NCI-H510A treated with DMSO at 0.1 percent for 48 hours (cell line): ENCODE results near the gene SMIM26.
A peak's percentile ranks its signal among the peaks of the same experiment; 100 is the strongest.

Experiments
- DNase-seq: peaks from one replicate; lab custom pipeline; 2025; lab: John Stamatoyannopoulos, UW

SMIM26 gene

DNA sequence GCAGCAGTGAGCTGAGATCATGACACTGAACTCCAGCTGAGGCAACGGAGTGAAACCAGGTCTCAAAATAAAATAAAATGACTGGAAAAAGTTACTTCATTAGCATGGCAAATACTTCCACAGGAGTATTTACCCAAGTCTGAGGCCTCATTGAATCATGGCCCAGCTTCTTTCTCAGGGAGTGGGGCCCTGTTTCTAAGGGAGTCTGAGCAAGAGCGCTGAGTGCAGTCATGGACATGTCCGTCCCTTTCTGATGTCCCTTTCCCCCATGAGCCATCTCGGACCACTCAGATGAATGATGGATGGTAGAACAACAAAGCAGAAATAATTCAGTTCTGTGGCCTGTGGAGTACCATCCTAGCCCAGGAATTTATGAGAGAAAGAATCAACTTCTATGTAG is 12.8 kb downstream of the SMIM26 start:
- DNase-seq: no peak

DNA sequence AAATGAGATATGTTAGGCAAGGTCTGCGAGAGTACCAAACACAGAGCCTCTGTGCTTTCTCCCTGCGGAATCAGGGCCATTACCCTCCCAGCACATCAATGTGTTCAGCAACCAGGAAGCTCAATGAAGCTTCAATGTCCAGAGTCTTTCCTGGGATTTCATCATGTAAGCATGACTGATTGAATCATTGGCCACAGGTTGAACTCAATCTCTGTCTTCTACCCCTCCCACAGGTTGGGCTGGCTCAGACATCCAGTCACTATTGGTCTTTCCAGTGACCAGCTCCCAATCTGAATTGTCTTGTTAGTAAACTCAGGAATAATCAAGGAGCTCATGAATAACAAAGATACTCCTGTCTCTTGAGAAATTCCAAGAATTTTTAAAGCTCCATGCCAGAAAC is 17.9 kb downstream of the SMIM26 start:
- no peak for DNase-seq

DNA sequence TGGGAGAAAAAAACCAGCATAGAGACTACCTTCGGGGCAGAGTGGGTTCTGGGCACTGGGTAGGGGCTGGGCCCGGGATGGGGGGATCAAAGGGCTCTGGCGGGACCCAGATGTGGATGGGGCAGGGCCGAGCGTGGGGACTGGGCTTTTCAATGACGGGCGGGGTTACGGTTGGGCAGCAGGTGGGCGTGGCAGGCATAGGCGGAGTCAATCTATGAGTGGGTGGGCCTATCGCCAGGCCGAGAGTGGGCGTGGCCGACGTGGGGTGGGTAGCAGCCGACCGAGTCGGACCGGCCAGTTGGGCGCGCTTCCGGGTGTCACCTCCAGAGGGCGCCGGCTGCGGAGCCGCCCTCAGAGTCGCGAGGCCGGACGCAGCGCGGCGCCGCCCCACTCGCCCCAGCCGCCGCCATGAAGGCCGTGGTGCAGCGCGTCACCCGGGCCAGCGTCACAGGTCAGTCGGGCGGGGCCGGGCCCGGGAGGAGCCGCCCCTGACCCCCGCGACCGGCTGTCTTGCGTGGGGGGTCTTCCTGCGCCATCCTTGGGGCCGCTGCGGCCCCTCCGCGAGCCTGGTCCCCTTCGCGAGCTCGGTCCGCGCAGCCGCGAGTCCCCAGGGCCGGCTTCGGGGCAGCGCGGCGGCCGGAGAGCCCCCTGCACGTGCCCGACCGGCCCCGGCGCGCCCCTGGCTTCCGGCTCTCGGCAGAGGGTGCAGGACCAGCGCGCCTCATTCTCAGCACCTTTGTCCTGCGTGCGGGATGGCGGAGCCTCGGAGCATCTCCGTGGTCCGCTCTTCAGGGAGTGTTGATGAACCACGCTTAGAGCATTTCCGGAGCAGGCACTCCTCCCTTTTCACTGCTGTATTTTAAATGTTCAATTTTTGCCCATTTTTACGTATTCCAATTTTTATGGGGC is 20.7 kb downstream of the SMIM26 start, which contains the start of gene DTD1:
Gene DTD1 (plus strand): TSS at position 390 of the 909 bp plus-strand sequence. CDS start 19 bp downstream, at position 409.
- DNase-seq: peak; percentile 88

DNA sequence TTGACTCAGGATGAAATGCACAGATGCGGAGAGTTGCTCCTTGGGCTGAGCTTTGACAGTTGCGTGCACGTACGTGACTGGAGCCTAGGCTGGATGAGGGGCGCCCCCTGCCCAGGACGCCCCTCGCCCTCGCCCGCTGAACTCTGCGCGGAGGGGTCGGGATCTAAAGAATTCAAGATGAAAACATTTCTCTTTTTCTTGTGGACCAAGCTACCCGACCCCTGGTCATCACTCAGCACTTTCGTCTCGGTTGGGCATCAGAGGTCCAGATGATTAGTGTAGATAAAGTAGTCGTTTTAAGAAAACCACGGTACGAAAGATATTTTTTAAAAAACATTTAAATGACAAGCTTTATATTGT is 21.3 kb downstream of the SMIM26 start:
- no peak for DNase-seq

DNA sequence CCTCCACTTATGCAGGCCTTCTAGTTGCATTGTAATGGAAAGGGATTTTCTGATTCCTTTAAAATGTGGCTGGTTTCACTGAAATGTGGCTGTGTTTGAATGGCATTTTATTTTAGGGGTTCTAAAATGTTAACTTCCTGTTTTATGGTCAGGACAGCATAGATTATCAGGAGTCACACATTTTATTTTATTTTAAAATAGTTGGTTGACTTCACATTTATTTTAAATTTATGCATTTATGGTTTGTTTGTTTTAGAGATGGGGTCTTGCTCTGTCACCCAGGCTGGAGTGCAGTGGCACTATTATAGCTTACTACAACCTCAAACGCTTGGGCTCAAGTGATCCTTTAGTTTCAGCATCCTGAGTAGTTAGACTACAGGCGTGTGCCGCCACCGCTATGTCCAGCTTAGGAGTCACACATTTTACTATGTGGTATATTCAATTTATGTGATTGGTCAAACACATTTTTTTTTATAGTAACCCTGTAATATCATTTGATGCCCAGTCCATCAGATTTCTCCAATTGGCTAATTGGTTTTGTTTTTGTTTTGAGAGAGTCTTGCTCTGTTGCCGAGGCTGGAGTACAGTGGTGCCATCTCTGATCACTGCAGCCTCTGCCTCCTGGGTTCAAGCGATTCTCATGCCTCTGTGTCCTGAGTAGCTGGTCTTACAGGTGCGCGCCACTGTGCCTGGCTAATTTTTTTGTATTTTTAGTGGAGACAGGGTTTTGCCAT is 22.9 kb downstream of the SMIM26 start:
- no peak for DNase-seq

DNA sequence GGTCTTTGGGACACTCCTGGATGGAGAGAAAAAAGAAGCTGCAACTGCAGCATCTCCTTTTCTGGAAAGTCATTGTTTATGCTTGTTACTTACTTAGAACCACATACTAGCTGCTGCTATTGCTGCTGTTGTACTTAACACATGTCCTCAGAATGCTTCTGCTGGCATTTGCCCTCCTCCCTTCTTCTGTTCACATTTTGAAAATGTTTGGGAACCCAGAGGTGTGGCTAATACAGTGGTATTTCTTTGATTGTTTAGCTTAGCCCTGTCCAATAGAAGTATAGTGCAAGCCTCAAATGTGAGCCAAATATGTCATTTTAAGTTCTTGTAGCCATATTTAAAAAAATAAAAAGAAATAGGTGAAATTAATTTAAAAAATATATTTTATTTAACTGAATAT is 29.0 kb downstream of the SMIM26 start:
- no peak for DNase-seq

DNA sequence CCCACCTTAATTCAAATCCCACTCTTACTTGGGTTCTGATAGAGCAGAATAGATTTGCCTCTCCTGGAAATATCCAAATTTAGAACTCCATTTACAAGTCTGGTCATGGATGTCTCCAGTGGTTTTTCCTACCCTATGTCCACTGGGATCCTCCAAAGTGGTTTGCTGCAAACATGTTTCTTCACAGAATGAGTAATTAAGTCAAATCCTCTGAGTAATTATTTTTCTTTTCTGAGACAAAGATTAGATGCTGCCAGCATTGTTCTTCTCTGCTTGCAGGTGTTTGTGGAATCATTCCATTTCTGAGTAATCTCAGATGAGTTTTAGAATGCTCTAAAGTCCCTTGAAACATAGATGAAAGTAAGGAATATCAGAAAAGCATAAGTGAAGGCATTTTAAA is 42.5 kb downstream of the SMIM26 start:
- DNase-seq: no peak

DNA sequence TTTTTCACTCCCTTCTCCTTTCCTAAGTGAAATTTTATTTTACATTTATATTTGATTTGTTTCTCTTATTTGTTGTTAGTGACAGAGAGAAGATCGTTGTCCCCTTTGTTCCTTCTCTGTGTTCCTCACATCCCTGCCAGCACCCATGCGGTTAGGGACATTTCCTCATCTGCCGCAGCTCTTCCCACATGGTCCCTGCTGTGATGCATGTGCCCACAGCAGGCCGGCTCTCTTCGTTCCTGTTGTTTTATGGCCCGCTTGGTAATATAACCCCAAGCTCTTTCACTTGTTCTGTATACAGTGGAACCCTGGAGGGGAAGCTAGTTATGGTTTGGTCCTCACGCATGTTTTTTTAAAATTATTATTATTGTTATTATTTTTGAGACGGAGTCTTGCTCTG is 44.3 kb downstream of the SMIM26 start:
- no peak for DNase-seq

DNA sequence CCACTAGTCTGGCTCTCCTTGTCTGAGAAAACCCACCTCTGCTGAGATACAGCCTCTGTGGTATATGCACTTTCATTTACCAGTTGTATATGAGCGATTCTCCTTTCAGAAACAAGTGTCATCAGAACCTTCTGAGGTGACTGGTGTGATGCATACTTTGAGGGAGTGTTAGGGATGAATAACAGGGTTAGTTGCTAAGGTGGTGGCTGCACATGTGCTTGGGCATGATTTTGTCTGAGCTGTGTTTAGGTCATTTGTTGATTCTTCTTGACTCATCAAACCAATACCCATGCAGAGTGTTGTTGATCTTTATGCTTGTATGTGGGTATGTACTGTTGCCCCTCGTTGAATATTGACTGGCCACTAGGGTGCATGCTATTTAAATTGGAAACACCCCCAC is 46.3 kb downstream of the SMIM26 start:
- no peak for DNase-seq

DNA sequence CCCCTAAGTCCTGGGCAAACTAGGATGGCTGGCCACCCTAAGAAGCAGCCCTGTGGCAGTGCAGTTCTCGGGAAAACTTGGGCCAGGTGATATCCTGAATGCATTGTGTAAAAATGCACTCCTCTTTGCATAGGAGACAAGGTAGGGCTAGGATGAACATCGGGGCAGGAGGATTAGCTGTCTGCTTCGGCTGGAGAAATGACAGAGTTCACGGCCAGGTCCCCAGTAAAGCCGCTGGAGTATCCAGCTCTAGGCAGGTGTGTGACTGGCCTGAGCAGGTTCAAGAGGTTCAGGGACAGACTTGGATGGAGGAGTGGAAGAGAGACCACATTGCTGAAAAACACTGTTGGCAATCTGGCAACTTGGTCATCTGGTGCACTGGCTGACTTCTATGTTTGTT is 47.0 kb downstream of the SMIM26 start:
- DNase-seq: no peak

DNA sequence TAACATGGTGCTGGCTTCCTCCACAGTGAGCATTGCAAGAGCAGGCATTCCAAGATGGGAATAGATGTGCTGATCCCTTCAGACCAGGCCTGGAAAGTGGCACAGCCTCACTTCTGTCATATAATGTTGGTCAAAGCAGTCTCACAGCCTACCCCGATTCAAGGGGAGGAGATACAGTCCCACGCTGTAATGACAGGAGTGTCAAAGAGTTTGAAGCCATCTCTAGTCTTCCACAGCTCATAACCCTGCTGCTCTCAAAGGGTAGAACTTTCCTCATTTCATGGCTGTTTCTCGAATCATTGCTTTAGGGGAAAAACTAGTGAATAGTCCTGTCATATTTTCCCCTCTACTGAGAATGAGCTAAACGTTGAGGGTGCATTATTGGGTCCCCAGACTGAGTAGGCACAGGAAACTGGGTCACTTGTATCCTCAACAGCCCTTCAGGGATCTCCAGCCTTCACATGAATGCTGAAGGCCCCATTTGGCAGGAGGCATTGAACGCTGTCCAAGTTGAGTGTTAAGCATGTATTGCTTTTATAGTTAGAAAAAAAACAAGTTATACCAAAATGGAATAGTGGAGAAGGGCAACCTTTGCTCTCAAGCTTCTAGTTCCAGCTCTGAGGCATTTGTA is 47.9 kb downstream of the SMIM26 start:
- DNase-seq: no peak
